GM21723 (cell line): ENCODE data around the gene GSG1L.

Source experiments
- ATAC-seq: cut with Tn5 transposase; IDR thresholded peaks from one replicate; pipeline ENCODE4 v1.9.1; 2021; ENCODE audit warnings: mild to moderate bottlenecking, moderate library complexity; ENCODE audit not compliant: unreplicated experiment

The GSG1L gene

GRCh38 chr16:27824006-27824405 is 239.5 kb downstream of the GSG1L start:
- ATAC-seq = no peak

GRCh38 chr16:27823421-27823820 is 240.1 kb downstream of the GSG1L start:
- ATAC-seq = no peak

- ATAC-seq = no peak
Measured at GRCh38 chr16:27822996-27823395, 240.5 kb downstream of the GSG1L start.

- no peak for ATAC-seq
Measured at GRCh38 chr16:27822529-27822928, 241.0 kb downstream of the GSG1L start.

GRCh38 chr16:27820646-27821345 is 242.7 kb downstream of the GSG1L start:
- ATAC-seq = no peak

- no peak for ATAC-seq
Measured at GRCh38 chr16:27819881-27820610, 243.5 kb downstream of the GSG1L start.

GRCh38 chr16:27819356-27819755 is 244.2 kb downstream of the GSG1L start:
- ATAC-seq = no peak

- no peak for ATAC-seq
Measured at GRCh38 chr16:27818246-27818645, 245.3 kb downstream of the GSG1L start.

- ATAC-seq = no peak
Measured at GRCh38 chr16:27817038-27817437, 246.5 kb downstream of the GSG1L start.

GRCh38 chr16:27816561-27816960 is 247.0 kb downstream of the GSG1L start:
- ATAC-seq = no peak

- ATAC-seq = no peak
Measured at GRCh38 chr16:27813591-27813990, 249.9 kb downstream of the GSG1L start.

GRCh38 chr16:27811881-27812280 is 251.6 kb downstream of the GSG1L start:
- ATAC-seq = no peak

GRCh38 chr16:27806986-27807385 is 256.5 kb downstream of the GSG1L start:
- no peak for ATAC-seq

GRCh38 chr16:27806388-27806787 is 257.1 kb downstream of the GSG1L start:
- ATAC-seq = no peak

GRCh38 chr16:27805828-27806351 is 257.6 kb downstream of the GSG1L start:
- ATAC-seq = no peak

- ATAC-seq = no peak
Measured at GRCh38 chr16:27803775-27804549, 259.6 kb downstream of the GSG1L start.

GRCh38 chr16:27802664-27803439 is 260.7 kb downstream of the GSG1L start:
- ATAC-seq = no peak

GRCh38 chr16:27801289-27801945 is 262.1 kb downstream of the GSG1L start:
- ATAC-seq = no peak

GRCh38 chr16:27800817-27801216 is 262.7 kb downstream of the GSG1L start:
- no peak for ATAC-seq

GRCh38 chr16:27799896-27800295 is 263.6 kb downstream of the GSG1L start:
- no peak for ATAC-seq
